K562 (cell line): Measurements from ENCODE around the gene SLC25A45. TPM values are rescaled to one million over a fixed set of nuclear protein-coding genes. Genes with fewer than 3 reads are reported as not detected.
A peak's percentile ranks its signal among the peaks of the same experiment; 100 is the strongest.

Experiments
- ATAC-seq: fragments of 200-7000 bp; cut with Tn5 transposase; 3 replicates; pipeline ENCODE4 v1.9.1; 2020; ENCODE audit warnings: moderate library complexity
- BruUV-seq: library from RNA; stranded (reverse); fragments of 400-500 nt; replicated peaks from 2 replicates; lab custom pipeline; 2021; lab: Mats Ljungman, UMichigan
- CTCF ChIA-PET: fragments of 300-600 bp; formaldehyde crosslinking; extraction: SDS; loops from one replicate; lab custom pipeline; 2021; ENCODE audit warnings: low intra/inter-chr PET ratio; lab: Yijun Ruan, JAX
- POLR2A ChIA-PET: fragments of 300-600, 350-650 bp; sonication (Branson Sonifier 250); formaldehyde crosslinking; extraction: SDS; loops from one replicate; lab custom pipeline; 2021; ENCODE audit warnings: antibody characterized with exemption, inconsistent platforms; lab: Yijun Ruan, JAX
- DNase-seq, 4 experiments: peaks; one replicate each; pipeline versions ENCODE4 v3.0.0 to v3.0.0-alpha.2; 2011 to 2018; ENCODE audit warnings: low spot score in 3 of 4, mixed read lengths in 3 of 4; ENCODE audit errors: extremely low read depth in 1 of 4
- FAIRE-seq: peaks from 2 replicates; lab custom pipeline; 2011; peaks lifted over from hg19 to GRCh38; lab: Jason Lieb, UNC
- H2AFZ ChIP-seq: 2 replicates; pipeline ENCODE4 v1.6.0; 2011; ENCODE audit warnings: low read depth, low read length, control low read depth, inconsistent platforms
- H3K27ac ChIP-seq: fragments of 200-600 bp; 3 replicates; pipeline ENCODE4 v1.8.0; 2011; ENCODE audit warnings: low read depth, mild to moderate bottlenecking, control low read depth, inconsistent platforms, low read length, moderate library complexity, mixed read lengths; ENCODE audit errors: extremely low read depth
- H3K27me3 ChIP-seq, 2 experiments: fragments of 300-600 bp in 1 of 2; 2 replicates in 1 of 2; 3 replicates in 1 of 2; pipeline versions ENCODE4 v1.6.0 to v1.8.0; 2011; ENCODE audit warnings: inconsistent platforms in 2 of 2, low read length in 2 of 2, mild to moderate bottlenecking in 1 of 2, mixed read lengths in 1 of 2, moderate library complexity in 1 of 2; ENCODE audit not compliant: control insufficient read depth in 2 of 2, insufficient read depth in 2 of 2
- H3K36me3 ChIP-seq: fragments of 300-600 bp; 3 replicates; pipeline ENCODE4 v1.8.0; 2011; ENCODE audit warnings: mild to moderate bottlenecking, low read length, inconsistent platforms; ENCODE audit not compliant: control insufficient read depth, insufficient read depth
- H3K4me1 ChIP-seq, 2 experiments: fragments of 200-600 bp in 1 of 2; replicated peaks in 1 of 2; 2 replicates in 1 of 2; 3 replicates in 1 of 2; pipeline versions ENCODE4 v1.5.1 to v1.8.0; 2011; ENCODE audit warnings: inconsistent platforms in 2 of 2, low read length in 2 of 2, mild to moderate bottlenecking in 1 of 2, mixed read lengths in 1 of 2, moderate library complexity in 1 of 2; ENCODE audit not compliant: control insufficient read depth in 2 of 2, insufficient read depth in 2 of 2
- H3K4me2 ChIP-seq: 2 replicates; pipeline ENCODE4 v1.6.1; 2011; ENCODE audit warnings: low read length, control low read depth, inconsistent platforms, mixed read lengths; ENCODE audit not compliant: insufficient read depth
- H3K4me3 ChIP-seq: fragments of 200-600 bp; sonication (generic), shearing (Covaris generic); 2 replicates; pipeline ENCODE4 v1.5.1; 2016; ENCODE audit warnings: control low read depth, inconsistent platforms
- H3K79me2 ChIP-seq: fragments of 200-600 bp; 3 replicates; pipeline ENCODE4 v1.8.0; 2011; ENCODE audit warnings: low read length, inconsistent platforms; ENCODE audit not compliant: control insufficient read depth, insufficient read depth
- H3K9ac ChIP-seq, 2 experiments: 2 replicates each; pipeline versions ENCODE4 v1.6.0 to v1.6.1; 2011; ENCODE audit warnings: low read depth in 2 of 2, low read length in 2 of 2, control low read depth in 1 of 2, inconsistent platforms in 1 of 2, mild to moderate bottlenecking in 1 of 2, mixed read lengths in 1 of 2; ENCODE audit not compliant: insufficient read depth in 1 of 2
- H3K9me1 ChIP-seq: one replicate; pipeline ENCODE4 v1.6.0; 2011; ENCODE audit warnings: inconsistent platforms, mild to moderate bottlenecking, low read length, moderate library complexity; ENCODE audit not compliant: control insufficient read depth, insufficient read depth
- H3K9me3 ChIP-seq: replicated peaks from 2 replicates; pipeline ENCODE4 v1.5.1; 2011; ENCODE audit warnings: low read depth, low read length, inconsistent platforms; ENCODE audit not compliant: control insufficient read depth, insufficient read depth
- H4K20me1 ChIP-seq: replicated peaks from 2 replicates; pipeline ENCODE4 v1.6.1; 2011; ENCODE audit warnings: low read length, inconsistent platforms, mixed read lengths; ENCODE audit not compliant: control insufficient read depth, insufficient read depth
- BRCA1 ChIP-seq, 2 experiments: fragments of 450-650 bp in 1 of 2; sonication (generic) in 1 of 2; formaldehyde crosslinking in 1 of 2; IDR thresholded peaks; 2 replicates each; pipeline versions ENCODE4 v1.5.0 to v1.6.1; 2017 to 2020; ENCODE audit warnings: mild to moderate bottlenecking in 1 of 2, missing genetic modification reagents in 1 of 2
- CEBPB ChIP-seq: fragments of 450-650 bp; IDR thresholded peaks from 2 replicates; pipeline ENCODE4 v1.6.1; 2016; ENCODE audit warnings: missing genetic modification characterization, missing compliant biosample characterization
- FOSL1 ChIP-seq: fragments of 200-800 bp; sonication (Bioruptor generic); conservative IDR thresholded peaks from 2 replicates; pipeline ENCODE4 v1.6.1; 2016; ENCODE audit warnings: missing genetic modification characterization, missing compliant biosample characterization
- GATAD2A ChIP-seq: fragments of 450-650 bp; IDR thresholded peaks from 2 replicates; pipeline ENCODE4 v1.6.1; 2017
- ILF3 ChIP-seq: fragments of 450-650 bp; IDR thresholded peaks from 2 replicates; pipeline ENCODE4 v1.6.1; 2018; ENCODE audit warnings: antibody characterized with exemption, mild to moderate bottlenecking, moderate library complexity, borderline replicate concordance
- KLF10 ChIP-seq: fragments of 250-450 bp; sonication (Bioruptor Pico); IDR thresholded peaks from 2 replicates; pipeline ENCODE4 v1.6.1; 2021; ENCODE audit warnings: matching md5 sums
- NCOA4 ChIP-seq: fragments of 450-650 bp; IDR thresholded peaks from 2 replicates; pipeline ENCODE4 v1.6.1; 2018; ENCODE audit warnings: mild to moderate bottlenecking; ENCODE audit not compliant: partially characterized antibody
- NFRKB ChIP-seq: fragments of 450-650 bp; IDR thresholded peaks from 2 replicates; pipeline ENCODE4 v1.6.1; 2016; ENCODE audit warnings: low read depth
- RBBP5 ChIP-seq: fragments of 200-600 bp; sonication (generic); IDR thresholded peaks from 2 replicates; pipeline ENCODE4 v1.6.1; 2012; ENCODE audit warnings: borderline replicate concordance, mild to moderate bottlenecking, low read length, control low read depth, inconsistent platforms; ENCODE audit not compliant: insufficient read depth, poor library complexity, severe bottlenecking
- WGBS: fragments of 100-300 bp; shearing (Covaris generic); methylation state at CpG from one replicate; pipeline ENCODE4 v1.1.6; 2016; ENCODE audit warnings: low coverage, mixed read lengths; ENCODE audit not compliant: insufficient coverage; ENCODE audit errors: missing lambda C conversion rate; 5-methylcytosine and 5-hydroxymethylcytosine counted together
- in situ Hi-C: fragments of 300-500 bp; cut with MboI; formaldehyde crosslinking; loops from 4 replicates; pipeline ENCODE4 v1.15.0; 2018; ENCODE audit warnings: inconsistent platforms, mixed read lengths
- intact Hi-C: fragments of 100-400 bp; cut with micrococcal nuclease; formaldehyde crosslinking; loops from 2 replicates; pipeline ENCODE4 v1.14.2; 2022
- polyA plus RNA-seq, 8 experiments: library from polyadenylated mRNA; depleted of rRNA in 4 of 8; stranded (reverse) in 5 of 8; unstranded in 3 of 8; fragments of >200 nt; fragmentation: Nextera tagmentation in 2 of 8; fragmentation: Illumina TruSeq in 1 of 8; extraction: Ambion mirVana in 2 of 8; extraction: Trizol in 1 of 8; gene quantifications; 2 replicates each; pipeline versions ENCODE4 v1.2.1 to v1.2.3, GENCODE V29; 2011 to 2014; ENCODE audit warnings: inconsistent platforms in 1 of 8, missing spikeins in 1 of 8
- total RNA-seq, 7 experiments: library from RNA; depleted of rRNA in 6 of 7; stranded (reverse); fragments of >200 nt in 6 of 7; fragmentation: Illumina TruSeq in 2 of 7; extraction: Trizol in 2 of 7; gene quantifications; 2 replicates each; pipeline versions ENCODE4 v1.2.1 to v1.2.3, GENCODE V29; 2011 to 2021; ENCODE audit warnings: low replicate concordance in 1 of 7
- TF ChIP-seq, protein P1 (sequence below), 2 experiments: fragments of 450-650 bp; IDR thresholded peaks; 2 replicates each; pipeline ENCODE4 v1.6.1; 2016; ENCODE audit warnings: mild to moderate bottlenecking in 2 of 2, borderline replicate concordance in 1 of 2, low read depth in 1 of 2, moderate library complexity in 1 of 2

The SLC25A45 gene
- total and polyA plus RNA-seq, 9 of the 15 experiments (the other 6 are each of a cell fraction or from before 2014, with no cell fraction given), result 0.15 to 2.3 (median 0.68) TPM

DNA sequence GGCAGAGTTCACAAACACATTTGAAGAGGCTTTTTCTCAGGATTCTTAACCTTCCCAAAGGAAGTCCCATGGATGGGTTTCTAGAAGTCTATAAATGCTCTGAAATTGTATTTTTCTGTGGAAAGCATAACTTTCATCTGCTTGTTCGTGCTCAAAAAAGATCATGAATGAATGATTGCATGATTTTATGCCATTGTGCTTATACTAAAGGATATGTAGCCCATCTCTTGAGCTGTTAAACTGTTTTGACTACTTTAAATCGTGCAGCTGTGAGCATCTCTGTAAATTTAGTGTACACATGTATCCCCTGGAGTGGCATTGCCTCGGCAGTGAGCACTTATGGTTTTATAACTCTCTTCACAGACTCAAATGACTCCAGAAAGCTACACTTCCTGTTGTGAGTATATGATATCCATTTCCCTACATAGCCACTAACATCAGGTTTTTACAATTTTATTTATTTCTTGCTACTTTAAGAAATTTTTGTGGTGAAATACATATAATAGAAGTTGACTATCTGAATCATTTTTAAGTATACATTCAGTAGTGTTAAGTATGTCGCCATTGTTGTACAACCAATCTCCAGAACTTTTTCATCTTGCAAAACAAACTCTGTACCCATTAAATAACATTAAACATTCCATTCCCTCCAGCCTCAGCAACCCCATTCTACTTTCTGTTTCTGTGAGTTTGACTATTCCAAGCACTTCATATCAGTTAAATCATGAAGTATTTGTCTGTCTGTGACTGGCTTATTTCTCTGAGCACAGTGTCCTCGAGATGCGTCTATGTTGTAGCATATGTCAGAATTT, 48.2 kb upstream of the SLC25A45 start:
- in situ Hi-C loops, result no loop called here
- DNase-seq (peak in 1 of 4 experiments; percentile 44), ATAC-seq (no peak), FAIRE-seq (no peak)
- Histone ChIP-seq H4K20me1 (peaks cover 36% of the 10 kb centered on the region), H3K36me3 (peaks cover 75% of the 10 kb centered on the region), H3K9me1 (no peaks in the 10 kb centered on the region), H3K9ac (peak overlapping the region in 1 of 2 experiments; percentile 47; a peak in 3 of 4 replicates), H3K27ac (peak overlapping the region; percentile 98), H3K4me2 (peak overlapping the region; percentile 67), H3K4me3 (no peak overlapping the region), H3K79me2 (peaks cover 97% of the 10 kb centered on the region), H2AFZ (no peak overlapping the region), H3K4me1 (peaks cover 0 to 35% of the 10 kb centered on the region in 2 experiments; a peak in 3 of 5 replicates), H3K27me3 (no peaks in the 10 kb centered on the region), H3K9me3 (no peaks in the 10 kb centered on the region)
- ChIA-PET CTCF (no interaction called here), POLR2A (interaction anchor here (0.5 to 17.3 kb wide), 13 partner anchors 11 to 263 kb away, joined by 3 to 1349 read pairs (median 4); partner anchors contain the start of gene MALAT1)
- BruUV-seq, result no TSS peak
- intact Hi-C loops, result no loop called here
- WGBS, result 44% methylated on average over 6 of the region's 6 CpGs
- TF ChIP-seq, protein P1, sequence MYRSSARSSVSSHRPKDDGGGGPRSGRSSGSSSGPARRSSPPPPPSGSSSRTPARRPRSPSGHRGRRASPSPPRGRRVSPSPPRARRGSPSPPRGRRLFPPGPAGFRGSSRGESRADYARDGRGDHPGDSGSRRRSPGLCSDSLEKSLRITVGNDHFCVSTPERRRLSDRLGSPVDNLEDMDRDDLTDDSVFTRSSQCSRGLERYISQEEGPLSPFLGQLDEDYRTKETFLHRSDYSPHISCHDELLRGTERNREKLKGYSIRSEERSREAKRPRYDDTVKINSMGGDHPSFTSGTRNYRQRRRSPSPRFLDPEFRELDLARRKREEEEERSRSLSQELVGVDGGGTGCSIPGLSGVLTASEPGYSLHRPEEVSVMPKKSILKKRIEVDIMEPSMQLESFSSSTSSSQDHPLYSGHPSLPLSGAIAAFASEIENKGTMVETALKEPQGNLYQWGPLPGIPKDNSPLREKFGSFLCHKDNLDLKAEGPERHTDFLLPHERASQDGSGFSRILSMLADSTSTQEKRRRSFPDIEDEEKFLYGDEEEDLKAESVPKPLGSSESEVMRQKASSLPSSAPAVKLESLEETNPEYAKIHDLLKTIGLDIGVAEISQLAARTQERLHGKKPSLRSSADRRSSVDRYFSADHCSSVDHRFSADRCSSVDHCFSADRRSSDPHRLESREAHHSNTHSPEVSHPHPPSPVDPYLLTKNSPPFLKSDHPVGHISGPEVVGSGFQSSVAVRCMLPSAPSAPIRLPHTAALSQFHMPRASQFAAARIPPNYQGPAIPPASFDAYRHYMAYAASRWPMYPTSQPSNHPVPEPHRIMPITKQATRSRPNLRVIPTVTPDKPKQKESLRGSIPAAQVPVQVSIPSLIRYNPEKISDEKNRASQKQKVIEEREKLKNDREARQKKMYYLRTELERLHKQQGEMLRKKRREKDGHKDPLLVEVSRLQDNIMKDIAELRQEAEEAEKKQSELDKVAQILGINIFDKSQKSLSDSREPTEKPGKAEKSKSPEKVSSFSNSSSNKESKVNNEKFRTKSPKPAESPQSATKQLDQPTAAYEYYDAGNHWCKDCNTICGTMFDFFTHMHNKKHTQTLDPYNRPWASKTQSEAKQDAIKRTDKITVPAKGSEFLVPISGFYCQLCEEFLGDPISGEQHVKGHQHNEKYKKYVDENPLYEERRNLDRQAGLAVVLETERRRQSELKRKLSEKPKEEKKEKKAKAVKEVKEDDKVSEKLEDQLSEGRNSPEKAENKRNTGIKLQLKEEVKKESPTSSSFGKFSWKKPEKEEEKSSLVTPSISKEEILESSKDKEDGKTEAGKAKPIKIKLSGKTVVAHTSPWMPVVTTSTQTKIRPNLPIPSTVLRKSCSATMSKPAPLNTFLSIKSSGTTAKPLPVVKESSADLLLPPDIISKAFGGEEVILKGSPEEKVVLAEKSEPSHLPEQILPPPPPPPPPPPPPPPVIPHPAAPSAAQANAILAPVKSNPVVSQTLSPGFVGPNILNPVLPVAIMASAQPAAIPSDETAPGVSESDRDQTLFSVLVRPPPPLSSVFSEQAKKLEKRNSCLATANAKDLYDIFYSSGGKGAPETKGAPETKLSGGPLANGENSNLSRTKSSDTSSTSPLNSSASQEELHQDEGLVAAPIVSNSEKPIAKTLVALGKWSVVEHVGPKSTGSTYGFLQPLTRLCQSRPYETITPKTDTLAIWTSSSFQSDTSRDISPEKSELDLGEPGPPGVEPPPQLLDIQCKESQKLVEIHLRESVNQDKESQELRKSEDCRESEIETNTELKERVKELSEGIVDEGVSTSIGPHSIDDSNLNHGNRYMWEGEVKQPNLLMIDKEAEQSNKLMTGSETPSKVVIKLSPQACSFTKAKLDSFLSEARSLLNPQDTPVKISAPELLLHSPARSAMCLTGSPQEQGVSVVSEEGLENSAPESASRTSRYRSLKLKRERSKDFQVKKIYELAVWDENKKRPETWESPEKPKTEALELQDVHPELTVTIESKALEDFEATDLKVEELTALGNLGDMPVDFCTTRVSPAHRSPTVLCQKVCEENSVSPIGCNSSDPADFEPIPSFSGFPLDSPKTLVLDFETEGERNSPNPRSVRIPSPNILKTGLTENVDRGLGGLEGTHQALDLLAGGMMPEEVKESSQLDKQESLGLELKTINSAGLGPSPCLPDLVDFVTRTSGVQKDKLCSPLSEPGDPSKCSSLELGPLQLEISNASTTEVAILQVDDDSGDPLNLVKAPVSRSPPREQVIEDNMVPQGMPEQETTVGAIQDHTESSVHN (IDR thresholded peaks at IDR 0.05; ENCODE audit: borderline replicate concordance in 1 of 2, low read depth in 1 of 2), result no peak
- TF ChIP-seq FOSL1 (no peak), GATAD2A (no peak), RBBP5 (no peak), ILF3 (peak; percentile 28; the same call in 1 of the 2 replicates), NCOA4 (no peak), NFRKB (no peak), CEBPB (peak; percentile 53; the same call in 1 of the 2 replicates), BRCA1 (IDR thresholded peaks at IDR 0.05) (no peak), BRCA1 (CRISPR knock-in tag; IDR thresholded peaks at IDR 0.05) (no peak), KLF10 (CRISPR knock-in tag) (no peak)
